HG02885 (cell line): ENCODE measurements around the gene IGIP.
A peak's percentile ranks its signal among the peaks of the same experiment; 100 is the strongest.
"Not testable (repeated sequence)": the region's sequence is repeated elsewhere in the genome, so short reads cannot be mapped to it uniquely, and the experiment has no call there.

Experiments used
- ATAC-seq: cut with Tn5 transposase; IDR thresholded peaks from one replicate; pipeline ENCODE4 v1.9.1; 2021; ENCODE audit warnings: mild to moderate bottlenecking; ENCODE audit not compliant: unreplicated experiment, poor library complexity

IGIP gene

GRCh38 chr5:140136624-140137023 lies 10.9 kb downstream of the IGIP start:
- ATAC-seq = no peak

- ATAC-seq = no peak
Observed at GRCh38 chr5:140140435-140140834, 14.7 kb downstream of the IGIP start.

- ATAC-seq = no peak
Observed at GRCh38 chr5:140141241-140141640, 15.5 kb downstream of the IGIP start.

GRCh38 chr5:140142246-140142645 lies 16.5 kb downstream of the IGIP start:
- ATAC-seq = no peak

- ATAC-seq = no peak
Observed at GRCh38 chr5:140142856-140143255, 17.1 kb downstream of the IGIP start.

GRCh38 chr5:140143521-140144258 lies 18.0 kb downstream of the IGIP start:
- peak; percentile 20 for ATAC-seq

GRCh38 chr5:140145256-140145655 lies 19.5 kb downstream of the IGIP start:
- ATAC-seq = no peak

- peak; percentile 61 for ATAC-seq
Observed at GRCh38 chr5:140145818-140146522, 20.2 kb downstream of the IGIP start.

- no peak for ATAC-seq
Observed at GRCh38 chr5:140146523-140146842, 20.7 kb downstream of the IGIP start.

- ATAC-seq = no peak
Observed at GRCh38 chr5:140147460-140147859, 21.7 kb downstream of the IGIP start.

GRCh38 chr5:140148508-140148907 lies 22.8 kb downstream of the IGIP start:
- ATAC-seq = no peak

- no peak for ATAC-seq
Observed at GRCh38 chr5:140150201-140150600, 24.5 kb downstream of the IGIP start.

GRCh38 chr5:140151144-140152021 lies 25.6 kb downstream of the IGIP start:
- ATAC-seq = no peak

- no peak for ATAC-seq
Observed at GRCh38 chr5:140152022-140152999, 26.6 kb downstream of the IGIP start.

GRCh38 chr5:140153255-140153654 lies 27.5 kb downstream of the IGIP start:
- no peak for ATAC-seq

- ATAC-seq = no peak
Observed at GRCh38 chr5:140153905-140154304, 28.2 kb downstream of the IGIP start.

- ATAC-seq = not testable (repeated sequence)
Observed at GRCh38 chr5:140154710-140155381, 29.1 kb downstream of the IGIP start.

GRCh38 chr5:140157032-140157781 lies 31.5 kb downstream of the IGIP start:
- peak; percentile 98 for ATAC-seq
